Pancreas (tissue), 10 donors: ENCODE data around the gene VWA3A. TPM values are rescaled to one million over a fixed set of nuclear protein-coding genes. Genes with fewer than 3 reads are reported as not detected.
"Not testable (repeated sequence)": the region's sequence is repeated elsewhere in the genome, so short reads cannot be mapped to it uniquely, and the experiment has no call there.

Experiments
- ATAC-seq, 4 donors: fragments of 200-7000 bp; cut with Tn5 transposase; one replicate each; pipeline versions ENCODE4 v1.8.0 to v1.9.1; 2020; ENCODE audit warnings: mild to moderate bottlenecking in 4 of 4, moderate library complexity in 4 of 4
- DNase-seq, 6 donors: peaks; one replicate each; pipeline ENCODE4 v3.0.0-alpha.2; 2020
- FAIRE-seq: peaks from 2 replicates; lab custom pipeline; 2012; peaks lifted over from hg19 to GRCh38; lab: Jason Lieb, UNC
- H3K27ac ChIP-seq, 4 donors: fragments of 200-600 bp; sonication (generic); 1 replicate in 3 of 4; 2 replicates in 1 of 4; pipeline versions ENCODE4 v1.5.0 to v1.8.0; 2020
- H3K27me3 ChIP-seq, 4 donors: fragments of 200-600 bp; one replicate each; pipeline ENCODE4 v1.8.0; 2021
- H3K36me3 ChIP-seq, 3 donors: fragments of 200-600 bp; sonication (generic) in 1 of 3; one replicate each; pipeline versions ENCODE4 v1.5.0 to v1.8.0; 2020 to 2021
- H3K4me1 ChIP-seq, 3 donors: fragments of 200-600 bp; one replicate each; pipeline ENCODE4 v1.8.0; 2021
- H3K4me3 ChIP-seq, 4 donors: fragments of 200-600 bp; sonication (generic) in 2 of 4; one replicate each; pipeline versions ENCODE4 v1.5.0 to v1.8.0; 2020 to 2021
- H3K9me3 ChIP-seq, 4 donors: fragments of 200-600 bp; one replicate each; pipeline ENCODE4 v1.8.0; 2021
- CTCF ChIP-seq, 4 donors: fragments of 200-600 bp; sonication (generic) in 3 of 4; IDR thresholded peaks; one replicate each; pipeline versions ENCODE4 v1.5.0 to v1.8.0; 2021; ENCODE audit warnings: antibody characterized with exemption in 4 of 4
- WGBS, 2 donors: extraction: QIAGEN DNeasy Blood & Tissue Kit; methylation state at CpG; one replicate each; pipeline ENCODE4 v1.1.7; 2013; 5-methylcytosine and 5-hydroxymethylcytosine counted together
- intact Hi-C, 3 donors: fragments of 100-400 bp; cut with DNase I; formaldehyde crosslinking; loops; one replicate each; pipeline versions ENCODE4 v1.11.1 to v1.14.2; 2022
- polyA plus RNA-seq, 2 donors: library from polyadenylated mRNA; stranded (reverse); fragments of 200-250 nt; gene quantifications; one replicate each; pipeline ENCODE4 v1.2.3, GENCODE V29; 2013
- total RNA-seq, 6 donors: library from RNA; stranded (reverse); fragmentation: NEBNext Ultra II Directional in 4 of 6; extraction: Animal tissue kit (Norgen Biotek cat#: 25700) in 4 of 6; gene quantifications; one replicate each; pipeline versions ENCODE4 v1.2.1 to v1.2.4, GENCODE V29; 2021 to 2023
- donor health status: healthy with polysubstance abuse.
- donor health status: DM: no; HTN: no; CAD: no; lungs with moderate emphysema.
- donor health status: DM: no; HTN: no; CAD: no.
- donor health status: control.
- donor health status: control.
- donor health status: Bipolar disorder and iron deficiency.
- donor health status: DM: yes; HTN: yes; CAD: no.
- donor health status: DM: no; HTN: no; CAD: no.
- donor health status: DM: no; HTN: no; CAD: no.
- donor health status: DM: yes; HTN: yes; CAD: no.

Gene VWA3A
- total and polyA plus RNA-seq, 8 donors, result 0.06 to 0.24 (median 0.09) TPM; not detected in 3

DNA sequence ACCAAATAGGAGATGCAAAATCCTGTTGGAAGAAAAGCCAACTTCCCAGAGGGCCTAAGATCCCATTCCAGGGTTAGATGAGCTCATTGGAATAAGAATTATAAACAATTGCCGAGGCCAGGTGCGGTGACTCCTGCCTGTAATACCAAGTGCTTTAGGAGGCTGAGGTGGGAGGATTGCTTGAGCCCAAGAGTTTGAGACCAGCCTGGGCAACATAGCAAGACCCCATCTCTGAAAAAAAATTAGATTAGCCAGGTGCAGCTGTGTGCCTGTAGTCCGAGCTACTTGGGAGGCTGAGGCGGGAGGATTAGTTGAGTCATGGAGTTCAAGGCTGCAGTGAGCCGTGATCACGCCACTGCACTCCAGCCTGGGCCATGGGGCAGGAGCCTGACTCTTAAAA, 52.2 kb downstream of the VWA3A start:
- no peak for TF ChIP-seq CTCF (IDR thresholded peaks at IDR 0.05)
- no peak for ATAC-seq
- H3K36me3 ChIP-seq, result no peaks in the 10 kb centered on the region
- H3K4me3 ChIP-seq, result no peak overlapping the region
- no peak for FAIRE-seq
- no peaks in the 10 kb centered on the region for H3K9me3 ChIP-seq
- no peaks in the 10 kb centered on the region for H3K4me1 ChIP-seq
- no peak overlapping the region for H3K27ac ChIP-seq
- WGBS, 2 donors, result 84 to 99% methylated on average over 6 of the region's 6 CpGs
- no peak for DNase-seq
- intact Hi-C loops, result no loop called here
- no peaks in the 10 kb centered on the region for H3K27me3 ChIP-seq

GRCh38 chr16:22147853-22148252, 55.5 kb downstream of the VWA3A start:
- FAIRE-seq (no peak), DNase-seq (no peak), ATAC-seq (no peak)
- no peaks in the 10 kb centered on the region for H3K36me3 ChIP-seq
- H3K27ac ChIP-seq, result no peak overlapping the region
- WGBS, 2 donors, result 36 to 39% methylated on average over 9 of the region's 9 CpGs
- no peak for TF ChIP-seq CTCF (IDR thresholded peaks at IDR 0.05)
- intact Hi-C loops, result no loop called here
- H3K4me1 ChIP-seq, result no peaks in the 10 kb centered on the region
- H3K27me3 ChIP-seq, result no peaks in the 10 kb centered on the region
- H3K4me3 ChIP-seq, result no peak overlapping the region
- H3K9me3 ChIP-seq, result no peaks in the 10 kb centered on the region

GRCh38 chr16:22151246-22151998, 59.1 kb downstream of the VWA3A start:
- intact Hi-C loops, result no loop called here
- H3K36me3 ChIP-seq, result no peaks in the 10 kb centered on the region
- no peak for ATAC-seq
- no peak for DNase-seq
- H3K27ac ChIP-seq, result no peak overlapping the region
- no peaks in the 10 kb centered on the region for H3K27me3 ChIP-seq
- WGBS, 2 donors, result 71% methylated on average over 7 of the region's 7 CpGs
- TF ChIP-seq CTCF (IDR thresholded peaks at IDR 0.05), result no peak
- H3K4me3 ChIP-seq, result no peak overlapping the region
- H3K9me3 ChIP-seq, result no peaks in the 10 kb centered on the region
- H3K4me1 ChIP-seq, result no peaks in the 10 kb centered on the region
- no peak for FAIRE-seq

GRCh38 chr16:22152316-22152715, 60.0 kb downstream of the VWA3A start:
- no peak for ATAC-seq
- no peak for FAIRE-seq
- H3K27me3 ChIP-seq, result no peaks in the 10 kb centered on the region
- intact Hi-C loops, result no loop called here
- H3K4me3 ChIP-seq, result no peak overlapping the region
- WGBS, 2 donors, result 78 to 80% methylated on average over 11 of the region's 11 CpGs
- no peaks in the 10 kb centered on the region for H3K4me1 ChIP-seq
- no peak overlapping the region for H3K27ac ChIP-seq
- no peak for TF ChIP-seq CTCF (IDR thresholded peaks at IDR 0.05)
- H3K36me3 ChIP-seq, result no peaks in the 10 kb centered on the region
- H3K9me3 ChIP-seq, result no peaks in the 10 kb centered on the region
- no peak for DNase-seq

GRCh38 chr16:22153078-22153477, 60.7 kb downstream of the VWA3A start:
- H3K4me3 ChIP-seq, H3K36me3 ChIP-seq, intact Hi-C loops, FAIRE-seq, H3K27me3 ChIP-seq, H3K27ac ChIP-seq, ATAC-seq, DNase-seq, H3K9me3 ChIP-seq, H3K4me1 ChIP-seq: not testable (repeated sequence)
- 71 to 77% methylated on average over 7 of the region's 7 CpGs for WGBS, 2 donors
